GM18505 (cell line): ENCODE data around the gene PSMD3.

Experiments used
- ATAC-seq: cut with Tn5 transposase; IDR thresholded peaks from one replicate; pipeline ENCODE4 v1.9.1; 2021; ENCODE audit not compliant: unreplicated experiment
- POLR2A ChIP-seq: IDR thresholded peaks from 4 replicates; pipeline ENCODE4 v1.6.1; 2011; ENCODE audit warnings: borderline replicate concordance; ENCODE audit not compliant: insufficient read depth, insufficient read length; ENCODE audit errors: extremely low read depth

Gene PSMD3

GRCh38 chr17:39951924-39952679, 28.5 kb upstream of the PSMD3 start:
- peak; percentile 23 for ATAC-seq
- no peak for TF ChIP-seq POLR2A

- TF ChIP-seq POLR2A: peak; percentile 62
- ATAC-seq: peak; percentile 72
Observed at GRCh38 chr17:39952680-39953470, 27.7 kb upstream of the PSMD3 start.

- TF ChIP-seq POLR2A: no peak
- no peak for ATAC-seq
Observed at GRCh38 chr17:39953471-39953888, 27.1 kb upstream of the PSMD3 start.

- no peak for TF ChIP-seq POLR2A
- no peak for ATAC-seq
Observed at GRCh38 chr17:39954876-39955275, 25.7 kb upstream of the PSMD3 start.

DNA sequence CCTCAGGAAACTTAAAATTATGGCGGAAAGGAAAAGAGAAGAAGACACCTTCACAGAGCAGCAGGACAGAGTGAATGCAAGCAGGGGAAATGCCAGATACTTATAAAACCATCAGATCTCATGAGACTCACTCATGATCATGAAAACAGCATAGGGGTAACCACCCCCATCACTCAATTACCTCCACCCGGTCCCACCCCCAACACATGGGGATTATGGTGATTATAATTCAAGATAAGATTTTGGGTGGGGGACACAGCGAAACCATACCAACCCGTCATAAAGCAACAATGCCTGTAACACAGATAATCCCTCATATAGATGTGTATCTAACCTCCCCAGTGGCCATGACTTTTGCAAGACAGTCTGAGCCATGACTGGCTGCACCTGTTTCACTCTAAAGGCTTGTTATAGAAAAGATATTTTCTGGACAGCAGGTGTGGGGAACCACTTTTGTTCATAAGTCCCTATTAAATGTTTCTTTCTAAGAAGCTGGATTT, 24.8 kb upstream of the PSMD3 start:
- no peak for TF ChIP-seq POLR2A
- no peak for ATAC-seq

GRCh38 chr17:39960524-39961041, 20.0 kb upstream of the PSMD3 start:
- TF ChIP-seq POLR2A: no peak
- ATAC-seq: no peak

DNA sequence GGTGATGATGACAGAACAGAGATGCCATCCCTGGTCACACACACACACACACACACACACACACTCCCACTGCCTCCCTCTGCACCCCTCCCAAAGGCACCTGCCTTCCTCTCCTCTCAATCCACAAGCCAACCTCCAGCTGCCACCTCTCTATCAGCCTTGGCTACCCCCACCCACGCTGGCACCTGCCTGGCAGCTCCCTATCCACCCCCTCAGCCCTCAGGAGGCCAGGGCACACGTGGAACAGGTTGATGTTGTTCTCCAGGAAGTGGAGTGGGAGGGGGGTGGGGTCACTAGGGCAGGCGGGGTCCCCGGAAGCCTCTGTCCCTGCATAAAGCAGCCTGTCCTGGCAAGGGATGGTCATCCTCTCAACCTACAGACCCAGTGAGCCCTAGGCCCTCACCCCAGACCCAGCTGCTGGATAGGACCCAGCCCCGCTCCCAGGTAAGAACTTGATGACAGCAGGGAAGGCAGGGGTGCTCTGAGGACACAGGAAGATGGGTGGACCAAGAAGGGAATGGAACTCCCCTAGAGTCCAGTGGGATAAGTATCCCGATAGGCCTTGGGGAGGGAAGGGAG, 17.9 kb upstream of the PSMD3 start, which contains the start of gene GSDMA:
Gene GSDMA, plus strand, starts transcription at position 363 of the 579 bp plus-strand sequence. CDS start 2,684 bp downstream, outside the sequence.
- TF ChIP-seq POLR2A: no peak
- ATAC-seq: no peak

- no peak for ATAC-seq
- no peak for TF ChIP-seq POLR2A
Observed at GRCh38 chr17:39963829-39964228, 16.8 kb upstream of the PSMD3 start.

- no peak for ATAC-seq
- TF ChIP-seq POLR2A: no peak
Observed at GRCh38 chr17:39965017-39965699, 15.4 kb upstream of the PSMD3 start.

DNA sequence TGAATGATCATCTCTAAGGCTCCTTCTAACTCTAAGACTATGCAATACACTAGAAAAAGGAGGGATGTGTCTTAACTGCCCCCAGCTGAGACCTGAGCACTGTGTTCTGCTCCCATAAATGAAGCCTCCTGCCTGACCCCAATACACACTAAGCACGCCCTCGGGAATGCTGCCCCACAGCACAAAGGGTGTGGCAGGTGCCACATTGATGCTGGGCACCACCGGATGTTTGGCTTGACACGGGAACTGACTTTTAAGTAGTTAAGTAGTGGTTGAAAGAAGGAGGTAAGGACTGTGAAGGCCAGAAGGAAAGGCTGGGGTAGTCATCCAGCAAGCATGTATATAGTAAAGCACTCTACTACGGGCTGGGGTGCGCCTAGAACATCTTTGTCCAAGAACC, 13.8 kb upstream of the PSMD3 start:
- TF ChIP-seq POLR2A: no peak

GRCh38 chr17:39968761-39969160, 11.8 kb upstream of the PSMD3 start:
- no peak for ATAC-seq
- no peak for TF ChIP-seq POLR2A

More for the DNA sequence above, 13.8 kb upstream of the PSMD3 start:
- ATAC-seq: no peak

GRCh38 chr17:39969375-39969774, 11.2 kb upstream of the PSMD3 start:
- ATAC-seq: no peak
- no peak for TF ChIP-seq POLR2A
